Activated T-helper 1 cell treated with anti-CD3 and anti-CD28 coated beads, Interleukin-2, amount 50 U/mL, for 16 hours (primary cell): ENCODE data around the gene PPEF2.
"Not testable (repeated sequence)": the region's sequence is repeated elsewhere in the genome, so short reads cannot be mapped to it uniquely, and the experiment has no call there.

ENCODE experiments used
- DNase-seq, 2 donors: peaks; one replicate each; pipeline ENCODE4 v3.0.0-alpha.2; 2020; ENCODE audit warnings: low read depth in 1 of 2, low spot score in 1 of 2

Gene PPEF2

DNA sequence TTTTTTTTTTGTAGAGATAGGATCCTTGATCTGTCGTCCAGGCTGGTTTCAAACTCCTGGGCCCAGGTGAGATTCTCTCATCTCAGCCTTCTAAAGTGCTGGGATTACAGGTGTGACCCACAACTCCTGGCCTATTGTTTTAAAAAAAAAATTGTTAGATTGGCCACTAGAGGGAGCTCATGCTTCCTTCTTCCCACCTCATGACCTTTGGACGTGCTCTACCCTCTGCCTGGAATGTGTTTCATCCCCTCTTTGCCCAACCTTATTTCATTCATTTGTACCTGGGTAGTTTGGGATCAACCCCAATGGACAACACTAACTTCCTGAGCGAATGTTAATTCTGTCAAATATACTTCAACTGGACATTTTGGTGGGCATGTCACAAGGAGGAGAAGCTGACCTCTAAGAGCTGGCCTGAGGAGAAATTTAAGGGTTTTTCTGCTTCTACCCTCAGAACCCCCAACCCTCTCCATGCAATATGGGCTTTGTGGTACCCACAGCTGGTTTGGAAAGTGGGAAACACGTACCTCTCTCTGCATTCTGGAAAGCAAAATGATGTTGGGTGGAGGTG is 6.4 kb downstream of the PPEF2 start:
- DNase-seq = no peak

DNA sequence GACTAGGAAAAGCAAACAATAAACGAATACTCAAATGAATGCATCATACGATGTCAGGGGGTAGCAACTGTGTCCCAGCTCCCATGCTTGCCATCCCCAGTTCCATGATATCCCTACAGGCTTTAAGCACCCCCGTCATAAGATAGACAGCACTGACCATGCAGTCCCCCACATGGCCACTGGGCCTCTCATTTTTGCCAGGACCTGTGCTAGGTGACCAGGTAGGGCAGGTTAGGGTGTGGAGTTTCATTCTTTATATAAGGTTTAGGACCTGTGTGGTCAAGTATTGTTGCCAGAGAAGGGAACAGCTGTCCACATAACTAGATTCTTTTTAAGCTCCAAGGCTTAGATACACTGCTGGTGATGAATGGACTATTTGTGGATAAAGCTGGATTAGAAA is 9.7 kb downstream of the PPEF2 start:
- no peak for DNase-seq

DNA sequence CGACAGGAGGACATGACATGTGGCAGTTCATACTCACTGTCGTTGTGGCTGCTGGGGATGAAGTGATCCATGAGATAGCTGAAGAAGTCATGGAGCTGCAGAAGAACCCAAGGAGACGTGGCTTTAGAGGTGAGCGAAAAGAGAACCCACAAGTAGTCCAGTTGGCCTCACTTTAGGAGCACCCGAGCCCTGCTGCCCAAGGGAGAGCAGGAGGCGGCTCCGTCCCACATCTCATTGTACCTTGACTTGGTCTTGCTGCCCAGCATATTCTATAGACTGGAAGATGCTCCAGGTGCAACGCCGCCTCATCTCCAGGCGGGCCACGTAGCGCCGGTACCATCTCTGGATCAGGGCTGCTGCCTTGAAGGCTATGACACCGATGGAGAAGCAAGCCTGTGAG is 10.6 kb downstream of the PPEF2 start:
- DNase-seq = no peak

DNA sequence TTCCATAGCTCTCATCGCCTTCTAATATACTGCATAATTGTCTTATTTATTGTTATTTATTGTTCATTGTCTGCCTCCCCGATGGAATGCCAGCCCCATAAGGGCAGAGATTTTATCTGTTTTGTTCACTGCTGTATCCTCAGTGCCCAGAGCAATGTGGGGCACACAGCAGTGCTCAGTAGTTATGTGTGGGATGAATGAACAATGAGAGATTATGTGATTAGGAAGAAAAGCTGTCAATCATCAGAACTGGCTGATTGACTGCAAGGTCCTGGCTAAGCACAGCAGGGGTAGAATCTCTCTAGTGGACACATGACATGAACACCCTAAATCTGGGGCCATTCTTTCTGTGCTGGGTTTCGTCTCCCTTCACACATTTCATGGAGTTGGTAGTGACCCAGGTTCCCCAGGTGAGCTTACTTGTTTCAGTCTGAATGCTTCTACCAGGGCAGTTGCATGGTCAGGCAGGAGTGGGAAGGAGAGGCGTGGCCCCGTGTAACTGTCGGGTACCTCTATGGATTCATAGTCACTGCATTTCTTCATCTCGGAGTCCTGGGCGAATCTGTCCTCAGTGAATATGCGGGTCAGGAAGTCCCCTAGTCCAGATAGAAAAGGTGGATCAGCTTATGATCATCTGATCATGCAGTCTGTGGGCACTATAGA is 12.6 kb downstream of the PPEF2 start:
- no peak for DNase-seq

GRCh38 chr4:75886104-75886503 is 16.1 kb downstream of the PPEF2 start:
- DNase-seq = no peak

- DNase-seq = no peak
Measured at GRCh38 chr4:75881476-75881875, 20.8 kb downstream of the PPEF2 start.

GRCh38 chr4:75880278-75880677 is 22.0 kb downstream of the PPEF2 start:
- no peak for DNase-seq

DNA sequence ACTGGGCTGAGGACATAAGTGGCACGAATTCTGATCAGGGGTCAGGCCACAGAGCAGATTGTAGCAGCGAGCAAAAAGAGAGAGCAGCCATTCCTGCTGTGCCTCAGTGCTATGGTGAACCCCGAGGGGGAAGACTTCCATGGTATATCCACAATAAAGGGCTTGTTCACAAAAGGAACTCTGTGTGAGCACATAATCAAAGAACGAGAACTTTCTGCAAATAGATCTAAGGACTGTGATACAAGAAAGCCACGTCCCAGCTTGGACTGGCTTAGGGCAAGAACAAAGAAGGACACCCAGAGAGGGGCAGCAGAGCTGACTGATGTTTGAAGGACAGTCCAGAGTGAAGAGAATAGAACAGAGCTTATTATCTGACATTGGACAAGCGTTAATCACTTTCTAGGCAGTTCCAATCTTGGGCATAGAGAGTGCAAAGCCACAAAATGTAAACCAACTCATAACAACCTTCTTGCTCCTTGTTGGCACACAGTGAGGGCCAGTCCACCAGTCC is 24.0 kb downstream of the PPEF2 start:
- DNase-seq = no peak

DNA sequence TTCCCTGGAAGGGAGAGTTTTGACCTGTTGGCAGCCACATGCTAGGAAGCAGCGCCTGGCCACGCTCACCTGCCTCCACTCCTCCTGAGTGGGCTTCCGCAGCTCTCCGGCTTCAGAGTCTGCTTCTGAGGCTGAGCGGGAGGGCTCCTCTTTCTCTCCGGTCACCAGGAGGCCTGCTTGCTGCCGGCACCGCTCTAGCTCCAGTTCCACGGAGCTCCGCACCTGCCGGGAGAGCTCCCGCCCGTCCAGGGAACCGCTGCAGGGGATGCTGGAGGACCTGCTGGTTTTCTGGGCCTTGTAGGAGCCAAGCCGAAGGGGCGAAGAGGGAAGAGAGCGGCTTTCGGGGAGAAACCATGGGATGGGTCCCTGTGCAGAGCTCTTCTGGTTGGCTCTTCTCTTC is 26.0 kb downstream of the PPEF2 start:
- DNase-seq = no peak

- no peak for DNase-seq
Measured at GRCh38 chr4:75869100-75869499, 33.2 kb downstream of the PPEF2 start.

DNA sequence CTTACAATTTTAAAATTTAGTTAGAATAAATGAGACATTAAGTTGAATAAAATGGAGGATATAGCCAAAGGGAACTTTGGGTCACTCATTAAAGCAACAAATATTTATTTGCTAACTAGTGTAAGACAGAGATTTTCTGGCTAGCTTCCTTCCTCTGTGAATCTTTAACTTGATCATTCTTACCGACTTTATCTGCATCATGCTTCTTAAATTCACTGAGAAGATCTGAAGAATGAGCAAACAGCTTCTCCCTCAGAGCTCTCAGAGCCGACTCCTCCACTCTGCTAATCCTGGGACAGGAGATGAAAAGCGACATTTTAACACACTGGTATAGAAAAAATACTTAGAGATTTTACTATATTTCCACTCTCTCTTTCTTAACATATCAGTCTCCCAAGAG is 35.1 kb downstream of the PPEF2 start:
- no peak for DNase-seq

DNA sequence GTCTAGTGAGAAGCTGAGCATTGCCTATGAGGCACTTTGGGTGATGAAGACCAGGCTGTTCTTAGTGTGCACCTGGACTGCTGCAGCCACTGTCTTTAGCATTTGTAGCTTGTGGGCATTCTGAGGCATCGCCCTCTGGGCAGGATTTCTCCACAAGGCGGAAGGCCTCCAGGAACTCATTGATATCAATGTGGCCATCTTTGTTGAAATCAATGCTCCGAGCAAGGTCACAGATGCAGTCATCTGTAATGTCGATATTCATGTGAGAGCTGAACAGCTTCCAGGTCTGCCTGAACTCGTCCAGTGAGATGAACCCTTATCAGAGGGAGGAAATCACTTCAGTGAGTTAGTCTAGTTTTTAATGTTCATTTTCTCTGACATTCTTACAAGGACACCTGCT is 41.6 kb downstream of the PPEF2 start:
- no peak for DNase-seq

GRCh38 chr4:75858721-75859120 is 43.5 kb downstream of the PPEF2 start:
- no peak for DNase-seq

DNA sequence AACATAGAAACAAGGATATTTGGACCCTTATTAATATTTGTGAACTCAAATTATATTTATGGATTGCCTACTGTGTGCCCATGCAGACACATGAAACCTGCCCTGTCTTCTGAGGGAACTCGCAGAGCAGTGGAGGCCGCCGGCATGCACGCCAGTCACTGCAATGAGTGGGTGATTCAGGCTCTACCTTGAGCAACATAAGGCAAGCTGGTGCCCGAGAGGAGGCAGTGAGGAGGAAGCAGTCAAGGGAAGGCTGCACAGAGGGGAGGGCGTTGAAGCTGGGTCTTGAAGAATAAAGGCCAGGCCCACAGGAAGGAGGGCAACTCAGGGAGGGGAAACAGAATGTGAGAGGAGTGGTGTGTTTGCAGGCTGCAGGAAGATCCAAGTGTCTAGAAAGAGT is 52.8 kb downstream of the PPEF2 start:
- no peak for DNase-seq

DNA sequence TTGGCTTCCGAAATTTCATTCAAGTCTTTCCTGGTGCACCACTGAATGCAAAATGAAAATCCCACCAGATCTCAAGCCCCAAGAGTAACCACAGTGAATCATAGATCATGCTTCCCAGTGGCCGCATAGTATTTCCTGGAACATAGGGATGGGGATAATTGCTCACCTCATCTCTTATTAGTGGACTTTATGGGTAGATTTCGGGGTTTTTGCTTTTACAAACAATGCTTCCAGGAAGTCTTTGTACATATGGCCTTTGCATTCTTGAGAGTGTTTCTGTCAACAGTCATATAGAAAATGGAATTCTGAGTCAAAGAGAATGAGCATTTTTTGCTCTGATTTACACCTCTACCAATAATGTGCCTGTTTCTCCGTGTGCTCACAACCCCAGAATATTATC is 53.4 kb downstream of the PPEF2 start:
- DNase-seq = no peak

DNA sequence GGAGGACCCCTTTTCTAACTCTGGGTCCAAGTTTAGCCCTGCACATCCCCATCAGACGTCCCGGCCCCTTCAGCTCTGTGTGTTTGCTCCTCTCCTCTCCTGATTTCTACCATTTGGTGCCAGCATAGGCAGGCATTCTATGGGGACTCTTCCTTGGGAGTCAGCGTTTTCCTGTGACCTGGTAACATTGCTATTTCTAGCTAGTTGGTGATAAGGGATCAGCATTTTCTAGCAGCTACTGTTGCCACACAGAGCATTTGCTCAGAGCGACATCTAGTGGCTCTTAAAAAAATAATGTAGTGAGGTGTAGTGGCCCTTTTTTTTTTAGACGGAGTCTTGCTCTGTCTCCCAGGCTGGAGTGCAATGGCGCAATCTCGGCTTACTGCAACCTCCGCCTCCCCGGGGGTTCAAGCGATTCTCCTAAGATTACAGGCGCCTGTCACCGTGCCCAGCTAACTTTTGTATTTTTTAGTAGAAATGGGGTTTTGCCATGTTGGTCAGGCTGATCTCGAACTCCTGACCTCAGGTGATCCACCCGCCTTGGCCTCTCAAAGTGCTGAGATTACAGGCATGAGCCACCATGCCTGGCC is 54.0 kb downstream of the PPEF2 start:
- DNase-seq = not testable (repeated sequence)

DNA sequence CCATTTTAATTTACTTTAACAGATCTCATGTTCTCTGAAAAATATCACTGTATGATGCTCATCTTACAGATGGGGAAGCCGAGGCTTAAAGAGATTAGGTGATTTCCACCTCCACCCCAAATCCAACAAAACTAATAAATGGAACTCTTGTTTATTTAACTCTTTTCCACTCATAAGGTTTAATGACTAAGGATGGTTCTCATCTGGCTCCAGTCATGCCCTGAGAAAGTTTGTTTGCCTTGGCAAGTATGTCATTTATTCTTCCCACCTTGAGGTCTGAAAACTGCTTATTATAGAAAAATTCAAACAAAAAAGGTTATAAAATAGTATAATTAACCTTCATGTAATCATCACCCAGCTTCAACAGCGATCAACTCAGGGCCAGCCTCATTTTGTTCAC is 56.3 kb downstream of the PPEF2 start:
- DNase-seq = no peak

DNA sequence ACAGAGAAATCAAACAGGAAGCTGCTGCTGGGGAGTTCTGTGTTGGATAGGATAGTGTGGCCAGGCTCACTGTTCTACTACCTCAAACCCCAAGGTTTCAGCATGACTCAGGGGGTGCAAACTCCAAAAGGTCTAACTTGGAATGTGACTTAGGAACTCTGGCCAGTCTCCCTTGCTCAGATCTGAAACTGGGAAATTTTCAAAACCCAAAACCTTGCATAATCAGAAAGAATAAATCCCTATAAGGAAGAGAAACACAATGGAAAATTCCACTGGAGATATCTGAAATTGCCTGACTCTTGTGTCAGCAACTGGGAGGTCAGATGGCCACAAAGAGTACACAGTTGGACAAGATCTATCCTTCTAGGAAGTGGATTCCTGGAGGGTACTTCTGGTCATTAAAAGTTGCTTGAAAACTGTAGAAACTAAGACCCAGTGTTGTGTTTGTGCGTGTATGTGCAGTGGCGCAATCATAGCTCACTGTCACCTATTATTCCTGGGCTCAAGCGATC is 58.0 kb downstream of the PPEF2 start:
- no peak for DNase-seq

DNA sequence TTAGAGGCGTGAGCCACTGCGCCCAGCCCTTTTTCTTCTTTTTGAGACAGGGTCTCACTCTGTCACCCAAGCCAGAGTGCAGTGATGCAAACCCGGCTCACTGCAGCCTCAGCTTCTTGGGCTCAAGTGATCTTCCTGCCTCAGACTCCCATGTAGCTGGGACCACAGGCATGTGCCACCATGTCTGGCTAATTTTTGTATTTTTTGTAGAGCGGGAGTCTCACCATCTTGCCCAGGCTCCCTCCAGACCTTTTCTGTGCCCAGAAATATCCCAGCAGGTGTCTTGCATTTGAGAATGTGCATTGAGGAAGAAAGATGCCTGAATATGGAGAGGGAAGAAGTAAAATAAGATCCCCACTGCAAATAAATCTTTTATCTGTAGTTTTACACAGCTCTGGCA is 58.7 kb downstream of the PPEF2 start:
- no peak for DNase-seq

DNA sequence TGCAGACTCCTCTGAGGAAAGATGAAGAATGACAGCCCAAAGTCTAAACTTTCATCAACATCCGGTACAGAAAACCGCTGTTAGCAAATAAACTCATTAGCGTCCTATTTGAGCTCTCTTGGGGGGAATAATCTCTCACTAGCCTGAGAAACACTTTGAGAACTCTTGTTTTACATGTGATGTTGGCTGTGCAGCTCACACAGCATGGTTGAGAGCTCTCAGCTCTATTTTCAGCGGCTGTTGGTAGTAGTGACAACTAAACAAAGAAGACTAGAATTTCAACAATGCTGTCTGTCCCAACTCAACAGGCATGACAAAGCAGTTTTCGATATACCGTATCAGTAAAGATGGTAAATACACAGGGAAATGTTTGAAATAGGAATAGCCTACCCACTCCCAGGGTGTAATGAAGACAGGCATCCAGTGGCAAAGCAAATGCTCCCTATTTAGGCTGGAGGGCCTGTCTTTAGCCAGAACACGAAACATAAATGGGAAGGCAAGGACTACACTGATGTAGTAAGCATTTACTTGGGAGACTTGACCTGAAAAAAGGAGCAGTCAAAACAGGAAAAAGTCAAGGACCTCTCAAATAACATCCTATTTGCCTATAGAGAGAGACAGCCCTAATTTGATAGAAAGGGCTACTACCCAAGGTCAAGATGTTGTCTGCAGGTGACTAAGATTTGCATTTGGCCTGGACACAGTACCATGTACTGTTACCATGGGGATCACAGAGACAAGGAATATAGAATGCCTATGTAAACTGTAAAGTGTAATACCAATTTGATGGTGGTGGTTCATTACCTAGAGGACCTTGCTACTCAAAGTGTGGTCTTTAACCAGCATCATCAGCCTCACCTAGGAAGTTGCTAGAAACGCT is 60.4 kb downstream of the PPEF2 start:
- no peak for DNase-seq

GRCh38 chr4:75834772-75835154 is 67.5 kb downstream of the PPEF2 start:
- no peak for DNase-seq
